DOHH2 (cell line): Measurements from ENCODE around the gene UACA.
"Not testable (repeated sequence)": the region's sequence is repeated elsewhere in the genome, so short reads cannot be mapped to it uniquely, and the experiment has no call there.

Experiments
- H3F3A ChIP-seq: fragments of 200-600 bp; sonication (generic), shearing (Covaris generic); 2 replicates; pipeline ENCODE4 v1.6.0; 2016; ENCODE audit warnings: antibody characterized with exemption, mild to moderate bottlenecking; ENCODE audit not compliant: control insufficient read depth, insufficient read depth
- H3K27ac ChIP-seq: fragments of 200-600 bp; sonication (generic); 2 replicates; pipeline ENCODE4 v1.5.1; 2014; ENCODE audit warnings: low read depth, mild to moderate bottlenecking, low read length, moderate library complexity
- H3K27me3 ChIP-seq: fragments of 200-600 bp; sonication (generic); 2 replicates; pipeline ENCODE4 v1.6.1; 2014; ENCODE audit warnings: mild to moderate bottlenecking, low read length, mixed read lengths; ENCODE audit not compliant: control insufficient read depth
- H3K36me3 ChIP-seq: fragments of 200-600 bp; sonication (generic); 2 replicates; pipeline ENCODE4 v1.6.1; 2014; ENCODE audit warnings: mild to moderate bottlenecking, low read length, moderate library complexity, mixed read lengths; ENCODE audit not compliant: control insufficient read depth
- H3K4me1 ChIP-seq: fragments of 200-600 bp; sonication (generic); 2 replicates; pipeline ENCODE4 v1.6.1; 2014; ENCODE audit warnings: mild to moderate bottlenecking, low read length, mixed read lengths; ENCODE audit not compliant: control insufficient read depth
- H3K4me2 ChIP-seq: fragments of 200-600 bp; sonication (generic); 2 replicates; pipeline ENCODE4 v1.6.0; 2014; ENCODE audit warnings: mild to moderate bottlenecking, low read length, moderate library complexity
- H3K4me3 ChIP-seq: fragments of 200-600 bp; sonication (generic); 2 replicates; pipeline ENCODE4 v1.5.1; 2014; ENCODE audit warnings: mild to moderate bottlenecking, low read length, mixed read lengths
- H3K79me2 ChIP-seq: fragments of 200-600 bp; sonication (generic); 2 replicates; pipeline ENCODE4 v1.6.1; 2014; ENCODE audit warnings: mild to moderate bottlenecking, low read length, mixed read lengths; ENCODE audit not compliant: control insufficient read depth
- H3K9me2 ChIP-seq: fragments of 200-600 bp; sonication (generic); replicated peaks from 2 replicates; pipeline ENCODE4 v1.6.1; 2014; ENCODE audit warnings: mild to moderate bottlenecking, low read length, mixed read lengths; ENCODE audit not compliant: control insufficient read depth
- H3K9me3 ChIP-seq: fragments of 200-600 bp; sonication (generic); 2 replicates; pipeline ENCODE4 v1.6.1; 2014; ENCODE audit warnings: antibody characterized with exemption, low read length, mixed read lengths; ENCODE audit not compliant: control insufficient read depth, insufficient read depth
- H4K20me1 ChIP-seq: fragments of 200-600 bp; sonication (generic); 2 replicates; pipeline ENCODE4 v1.6.0; 2014; ENCODE audit warnings: low read depth, mild to moderate bottlenecking, antibody characterized with exemption, low read length, moderate library complexity; ENCODE audit not compliant: control insufficient read depth, insufficient read depth
- EZH2phosphoT487 ChIP-seq: fragments of 200-600 bp; sonication (generic); IDR thresholded peaks from 2 replicates; pipeline ENCODE4 v1.6.1; 2017; ENCODE audit warnings: borderline replicate concordance, mild to moderate bottlenecking, antibody characterized with exemption, low read length, moderate library complexity, mixed read lengths
- TF ChIP-seq, protein P1 (sequence below): fragments of 200-600 bp; sonication (generic); IDR thresholded peaks from one replicate; pipeline ENCODE4 v1.5.1; 2014; ENCODE audit warnings: antibody characterized with exemption, mild to moderate bottlenecking, low read depth, low read length; ENCODE audit not compliant: poor library complexity, severe bottlenecking

UACA gene

DNA sequence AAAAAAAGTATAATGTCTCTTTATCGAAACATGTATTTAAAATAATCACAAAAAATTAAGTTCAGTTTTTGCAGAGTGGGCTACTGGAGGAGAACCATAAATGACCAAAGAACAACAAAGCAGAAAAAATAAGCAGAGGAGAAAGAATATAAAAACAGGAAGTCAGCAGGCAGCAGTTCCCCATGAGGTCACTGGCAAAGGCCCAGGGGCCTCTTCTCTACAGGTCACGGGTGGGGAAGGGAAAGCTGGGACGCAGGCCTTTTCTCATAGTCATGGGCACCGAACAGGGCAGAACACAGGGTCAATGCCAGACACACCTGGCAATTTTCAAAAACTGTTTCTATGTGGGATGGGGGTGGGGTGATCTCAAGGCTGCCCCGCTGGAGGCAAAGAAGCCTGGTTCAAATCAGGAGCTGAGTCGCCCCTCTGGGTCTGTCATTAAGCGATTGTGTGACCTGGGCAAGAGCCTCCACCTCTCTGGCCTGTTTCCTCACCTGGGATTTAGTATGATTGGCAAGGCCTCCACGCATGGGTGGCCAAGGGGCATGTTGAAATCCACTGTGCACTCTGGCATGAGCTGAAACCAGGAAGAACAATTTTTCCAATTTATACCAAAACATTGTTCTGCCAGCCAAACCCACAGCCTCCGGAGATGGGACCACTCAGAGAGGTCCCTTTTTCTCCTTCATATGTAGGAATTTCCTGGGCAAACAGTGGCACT lies 43.8 kb upstream of the UACA start:
- Histone ChIP-seq H3K36me3 (no peaks in the 10 kb centered on the region), H4K20me1 (no peaks in the 10 kb centered on the region), H3K27ac (no peak overlapping the region), H3K9me3 (no peaks in the 10 kb centered on the region), H3K79me2 (no peaks in the 10 kb centered on the region), H3K4me2 (no peak overlapping the region), H3K27me3 (no peaks in the 10 kb centered on the region; the same call in 1 of the 2 replicates), H3K4me3 (no peak overlapping the region), H3F3A (no peaks in the 10 kb centered on the region), H3K9me2 (no peaks in the 10 kb centered on the region), H3K4me1 (no peaks in the 10 kb centered on the region)
- TF ChIP-seq, protein P1, sequence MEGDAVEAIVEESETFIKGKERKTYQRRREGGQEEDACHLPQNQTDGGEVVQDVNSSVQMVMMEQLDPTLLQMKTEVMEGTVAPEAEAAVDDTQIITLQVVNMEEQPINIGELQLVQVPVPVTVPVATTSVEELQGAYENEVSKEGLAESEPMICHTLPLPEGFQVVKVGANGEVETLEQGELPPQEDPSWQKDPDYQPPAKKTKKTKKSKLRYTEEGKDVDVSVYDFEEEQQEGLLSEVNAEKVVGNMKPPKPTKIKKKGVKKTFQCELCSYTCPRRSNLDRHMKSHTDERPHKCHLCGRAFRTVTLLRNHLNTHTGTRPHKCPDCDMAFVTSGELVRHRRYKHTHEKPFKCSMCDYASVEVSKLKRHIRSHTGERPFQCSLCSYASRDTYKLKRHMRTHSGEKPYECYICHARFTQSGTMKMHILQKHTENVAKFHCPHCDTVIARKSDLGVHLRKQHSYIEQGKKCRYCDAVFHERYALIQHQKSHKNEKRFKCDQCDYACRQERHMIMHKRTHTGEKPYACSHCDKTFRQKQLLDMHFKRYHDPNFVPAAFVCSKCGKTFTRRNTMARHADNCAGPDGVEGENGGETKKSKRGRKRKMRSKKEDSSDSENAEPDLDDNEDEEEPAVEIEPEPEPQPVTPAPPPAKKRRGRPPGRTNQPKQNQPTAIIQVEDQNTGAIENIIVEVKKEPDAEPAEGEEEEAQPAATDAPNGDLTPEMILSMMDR: no peak
- no peak for TF ChIP-seq EZH2phosphoT487

DNA sequence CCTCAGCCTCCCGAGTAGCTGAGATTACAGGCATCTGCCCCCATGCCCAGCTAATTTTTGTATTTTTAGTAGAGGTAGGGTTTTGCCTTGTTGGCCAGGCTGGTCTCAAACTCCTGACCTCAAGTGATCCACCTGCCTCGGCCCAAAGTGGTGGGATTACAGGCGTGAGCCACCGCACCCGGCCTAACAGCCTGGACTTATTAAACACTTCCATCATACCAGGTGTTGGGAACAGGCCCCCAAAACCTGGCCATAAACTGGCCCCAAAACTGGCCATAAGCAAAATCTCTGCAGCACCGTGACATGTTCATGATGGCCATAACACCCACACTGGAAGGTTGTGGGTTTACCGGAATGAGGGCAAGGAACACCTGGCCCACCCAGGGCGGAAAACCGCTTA lies 41.0 kb upstream of the UACA start:
- H3K36me3 ChIP-seq, H4K20me1 ChIP-seq, H3K4me3 ChIP-seq, H3K9me2 ChIP-seq, H3K79me2 ChIP-seq, H3K4me2 ChIP-seq, H3K27ac ChIP-seq, H3K9me3 ChIP-seq, H3F3A ChIP-seq, H3K27me3 ChIP-seq, H3K4me1 ChIP-seq: not testable (repeated sequence)

DNA sequence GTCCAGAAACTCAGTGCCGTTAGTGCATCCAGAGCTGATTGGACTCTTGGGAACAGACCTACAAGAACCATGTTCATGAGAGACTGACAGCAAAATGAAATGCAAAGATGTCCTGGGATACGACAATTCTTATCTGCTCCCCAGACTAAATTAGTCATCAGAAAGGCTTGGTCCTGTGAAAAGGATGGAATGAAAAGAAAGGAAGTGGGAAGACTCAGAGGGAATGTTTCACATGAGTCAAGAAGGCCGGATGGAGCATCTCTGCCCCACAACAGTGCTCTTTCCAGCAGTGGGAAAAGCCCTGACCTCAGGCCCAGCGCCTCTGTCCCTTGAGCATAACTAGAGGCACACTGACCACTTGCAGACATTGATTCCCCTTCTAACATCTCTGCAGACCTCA lies 39.3 kb upstream of the UACA start:
- H3K4me2 ChIP-seq: no peak overlapping the region
- no peak overlapping the region for H3K4me3 ChIP-seq
- TF ChIP-seq EZH2phosphoT487: no peak
- TF ChIP-seq, protein P1: no peak
- H4K20me1 ChIP-seq: no peaks in the 10 kb centered on the region
- H3F3A ChIP-seq: no peaks in the 10 kb centered on the region
- no peak overlapping the region for H3K27ac ChIP-seq
- H3K79me2 ChIP-seq: no peaks in the 10 kb centered on the region
- H3K9me2 ChIP-seq: no peaks in the 10 kb centered on the region
- H3K9me3 ChIP-seq: no peaks in the 10 kb centered on the region
- H3K27me3 ChIP-seq: no peaks in the 10 kb centered on the region; the same call in 1 of the 2 replicates
- H3K4me1 ChIP-seq: no peaks in the 10 kb centered on the region
- H3K36me3 ChIP-seq: no peaks in the 10 kb centered on the region

DNA sequence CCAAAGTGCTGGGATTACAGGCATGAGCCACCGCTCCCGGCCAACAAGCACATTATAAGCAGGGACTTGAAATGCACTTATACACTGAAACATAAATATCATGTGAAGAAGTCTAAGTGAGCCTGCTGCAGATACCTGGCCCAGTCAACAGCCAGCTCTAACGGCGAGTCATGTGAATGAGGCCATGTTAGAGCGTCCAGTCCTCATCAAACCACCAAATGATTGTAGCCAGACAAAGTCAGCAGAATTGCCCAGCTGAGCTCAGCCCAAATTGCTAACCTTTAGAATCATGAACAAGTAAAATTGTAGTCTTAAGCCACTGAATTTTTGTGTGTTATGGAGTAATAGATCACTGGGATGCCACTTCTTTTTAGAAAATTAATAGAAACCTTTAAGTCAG lies 37.8 kb upstream of the UACA start:
- Histone ChIP-seq H4K20me1 (no peaks in the 10 kb centered on the region), H3K4me3 (no peak overlapping the region), H3K4me1 (no peaks in the 10 kb centered on the region), H3K36me3 (no peaks in the 10 kb centered on the region), H3K27me3 (no peaks in the 10 kb centered on the region), H3K9me3 (no peaks in the 10 kb centered on the region), H3F3A (no peaks in the 10 kb centered on the region), H3K79me2 (no peaks in the 10 kb centered on the region), H3K4me2 (no peak overlapping the region), H3K27ac (no peak overlapping the region), H3K9me2 (no peaks in the 10 kb centered on the region)
- TF ChIP-seq, protein P1: no peak
- TF ChIP-seq EZH2phosphoT487: no peak
